Stimulated activated memory B cell treated with anti-CD40 and anti-IgM and Interleukin-4, amounts not matched to agents 10 μg/mL and 1 μg/mL and 100 μg/mL, for 72 hours (primary cell): ENCODE results near the gene RASGRF1.
"Not testable (repeated sequence)": the region's sequence is repeated elsewhere in the genome, so short reads cannot be mapped to it uniquely, and the experiment has no call there.

Experiments
- ATAC-seq: fragments of 150-1000 bp; cut with Tn5 transposase; 2 replicates; pipeline ENCODE4 v1.10.0; 2021
- H3K27ac Mint-ChIP-seq: one replicate; pipeline ENCODE4 v1.8.0; 2022; ENCODE audit warnings: mild to moderate bottlenecking, mixed read lengths
- H3K27me3 Mint-ChIP-seq: one replicate; pipeline ENCODE4 v1.8.0; 2022; ENCODE audit warnings: mixed read lengths
- H3K36me3 Mint-ChIP-seq: one replicate; pipeline ENCODE4 v1.8.0; 2022; ENCODE audit warnings: mixed read lengths
- H3K4me1 Mint-ChIP-seq: one replicate; pipeline ENCODE4 v1.8.0; 2022; ENCODE audit warnings: mixed read lengths
- H3K4me3 Mint-ChIP-seq: one replicate; pipeline ENCODE4 v1.8.0; 2022; ENCODE audit warnings: mild to moderate bottlenecking, moderate library complexity, mixed read lengths
- H3K9me3 Mint-ChIP-seq: one replicate; pipeline ENCODE4 v1.8.0; 2022; ENCODE audit warnings: mixed read lengths

RASGRF1 gene

DNA sequence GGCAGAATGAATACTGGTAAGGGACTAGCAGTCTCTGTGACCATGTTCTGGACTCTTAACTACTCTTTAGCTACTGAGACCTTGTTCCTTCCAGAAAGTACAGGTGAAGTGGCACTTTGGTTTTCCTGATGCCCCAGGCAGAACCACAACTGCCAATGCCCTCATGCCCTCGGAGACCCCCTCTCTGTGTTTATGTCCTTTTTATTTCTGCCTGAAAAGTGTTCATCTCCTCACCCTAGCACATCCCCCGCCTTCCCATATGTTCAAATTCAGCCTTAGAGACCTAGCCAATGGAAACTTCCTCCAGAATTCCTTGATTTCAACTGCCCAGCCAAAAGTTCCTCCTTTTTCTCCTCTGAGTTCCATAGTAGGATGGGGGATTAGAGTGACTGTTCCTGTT is 23.3 kb upstream of the RASGRF1 start:
- Mint-ChIP-seq H3K4me1 (peaks cover 6% of the 10 kb centered on the region), H3K36me3 (no peaks in the 10 kb centered on the region), H3K27ac (no peak overlapping the region), H3K9me3 (peaks cover 7% of the 10 kb centered on the region), H3K4me3 (no peak overlapping the region), H3K27me3 (peaks cover 57% of the 10 kb centered on the region)
- no peak for ATAC-seq

- H3K4me1 Mint-ChIP-seq: peaks cover 20% of the 10 kb centered on the region
- H3K27ac Mint-ChIP-seq, H3K4me3 Mint-ChIP-seq, H3K36me3 Mint-ChIP-seq, H3K9me3 Mint-ChIP-seq, ATAC-seq: not testable (repeated sequence)
- peaks cover 48% of the 10 kb centered on the region for H3K27me3 Mint-ChIP-seq
Observed at GRCh38 chr15:79111404-79111803, 20.8 kb upstream of the RASGRF1 start.

- H3K27ac Mint-ChIP-seq: peak overlapping the region; percentile 80
- H3K36me3 Mint-ChIP-seq: no peaks in the 10 kb centered on the region
- H3K4me1 Mint-ChIP-seq: peaks cover 29% of the 10 kb centered on the region
- H3K4me3 Mint-ChIP-seq: no peak overlapping the region
- ATAC-seq: no peak
- no peaks in the 10 kb centered on the region for H3K9me3 Mint-ChIP-seq
- H3K27me3 Mint-ChIP-seq: peaks cover 44% of the 10 kb centered on the region
Observed at GRCh38 chr15:79105141-79105540, 14.6 kb upstream of the RASGRF1 start.

DNA sequence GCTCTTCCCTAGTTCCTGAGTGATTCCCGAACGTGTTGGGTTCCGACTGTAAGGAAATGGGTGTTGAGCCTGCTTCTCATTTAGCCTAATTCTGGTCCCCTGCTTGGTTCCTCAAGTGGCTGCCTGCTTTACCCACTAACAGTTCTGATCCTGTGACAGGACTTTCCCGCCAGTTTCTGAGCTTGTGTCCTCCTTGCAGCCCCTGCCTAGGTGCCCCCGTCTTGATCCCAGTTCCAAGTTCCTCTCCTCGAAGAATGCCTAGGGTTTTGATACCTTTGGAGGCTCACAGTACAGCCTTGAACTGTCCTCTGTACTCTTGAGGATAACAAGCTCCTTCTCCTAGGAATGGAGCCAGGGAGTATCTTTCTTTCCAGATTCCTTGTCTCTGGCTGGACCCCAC is 12.0 kb upstream of the RASGRF1 start:
- H3K36me3 Mint-ChIP-seq: no peaks in the 10 kb centered on the region
- peaks cover 27% of the 10 kb centered on the region for H3K4me1 Mint-ChIP-seq
- no peaks in the 10 kb centered on the region for H3K9me3 Mint-ChIP-seq
- ATAC-seq: no peak
- H3K27ac Mint-ChIP-seq: no peak overlapping the region
- peaks cover 42% of the 10 kb centered on the region for H3K27me3 Mint-ChIP-seq
- no peak overlapping the region for H3K4me3 Mint-ChIP-seq

DNA sequence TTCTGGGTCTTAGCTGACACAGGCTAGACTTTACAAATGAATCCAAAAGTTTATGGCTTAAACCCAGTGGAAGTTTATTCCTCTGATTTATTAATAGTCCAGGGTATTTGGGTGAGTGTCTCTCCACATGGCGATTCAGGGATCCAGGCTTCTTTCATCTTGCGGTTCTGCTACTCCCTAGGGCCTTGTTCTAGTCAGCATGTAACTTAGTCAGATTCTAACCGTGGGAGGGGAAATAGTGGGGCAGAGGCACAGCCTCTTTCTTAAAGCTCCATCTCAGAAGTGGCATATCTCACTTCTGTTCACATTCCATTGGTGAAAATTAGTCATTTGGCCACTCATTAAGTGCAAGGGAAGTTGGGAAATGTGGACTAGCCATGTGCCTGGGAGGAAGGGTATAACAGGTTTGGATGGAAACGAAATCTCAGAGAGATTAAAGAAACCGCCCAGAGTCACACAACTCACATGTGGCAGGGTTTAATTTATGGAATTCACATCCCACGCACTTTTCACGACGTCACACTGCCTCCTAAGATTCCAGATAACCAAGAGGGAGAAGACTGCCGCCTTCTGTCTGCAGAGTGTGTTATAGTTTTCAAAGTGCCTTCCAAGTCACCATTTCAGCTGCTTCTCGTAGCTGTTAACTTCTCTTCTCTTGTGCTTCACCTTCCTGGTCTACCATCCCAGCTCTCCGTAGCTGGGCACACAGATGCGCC is 11.4 kb upstream of the RASGRF1 start:
- Mint-ChIP-seq H3K27me3 (peaks cover 47% of the 10 kb centered on the region), H3K4me1 (peaks cover 22% of the 10 kb centered on the region), H3K36me3 (no peaks in the 10 kb centered on the region), H3K4me3 (no peak overlapping the region), H3K9me3 (no peaks in the 10 kb centered on the region), H3K27ac (no peak overlapping the region)
- peak; percentile 46 for ATAC-seq

DNA sequence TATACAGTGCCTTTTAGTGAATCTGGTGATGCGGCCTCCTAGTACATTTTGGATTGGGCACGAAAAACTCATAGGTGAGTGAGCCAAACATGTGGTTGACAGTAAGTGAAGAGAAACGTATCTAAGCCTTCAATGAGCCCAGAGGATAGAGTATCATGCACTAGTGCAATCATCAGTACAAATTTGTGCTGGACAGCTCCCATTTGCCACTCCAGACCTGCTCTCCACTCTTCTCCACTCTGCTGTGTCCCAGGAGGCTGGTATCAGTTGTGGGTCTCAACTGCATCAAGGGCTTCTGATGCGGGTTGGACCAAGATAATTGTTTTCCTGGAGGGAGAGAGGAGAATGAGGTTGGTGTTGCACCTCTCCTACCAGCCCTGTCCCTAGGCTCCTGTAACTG is 9.1 kb upstream of the RASGRF1 start:
- ATAC-seq: no peak
- Mint-ChIP-seq H3K4me1 (peaks cover 6% of the 10 kb centered on the region), H3K36me3 (no peaks in the 10 kb centered on the region), H3K27me3 (peaks cover 64% of the 10 kb centered on the region), H3K27ac (no peak overlapping the region), H3K9me3 (no peaks in the 10 kb centered on the region), H3K4me3 (no peak overlapping the region)

- Mint-ChIP-seq H3K9me3 (peaks cover 2% of the 10 kb centered on the region), H3K27ac (no peak overlapping the region), H3K4me3 (no peak overlapping the region), H3K4me1 (peaks cover 30% of the 10 kb centered on the region), H3K27me3 (peaks cover 82% of the 10 kb centered on the region), H3K36me3 (no peaks in the 10 kb centered on the region)
- ATAC-seq: no peak
Observed at GRCh38 chr15:79094611-79095021, 4.0 kb upstream of the RASGRF1 start.

DNA sequence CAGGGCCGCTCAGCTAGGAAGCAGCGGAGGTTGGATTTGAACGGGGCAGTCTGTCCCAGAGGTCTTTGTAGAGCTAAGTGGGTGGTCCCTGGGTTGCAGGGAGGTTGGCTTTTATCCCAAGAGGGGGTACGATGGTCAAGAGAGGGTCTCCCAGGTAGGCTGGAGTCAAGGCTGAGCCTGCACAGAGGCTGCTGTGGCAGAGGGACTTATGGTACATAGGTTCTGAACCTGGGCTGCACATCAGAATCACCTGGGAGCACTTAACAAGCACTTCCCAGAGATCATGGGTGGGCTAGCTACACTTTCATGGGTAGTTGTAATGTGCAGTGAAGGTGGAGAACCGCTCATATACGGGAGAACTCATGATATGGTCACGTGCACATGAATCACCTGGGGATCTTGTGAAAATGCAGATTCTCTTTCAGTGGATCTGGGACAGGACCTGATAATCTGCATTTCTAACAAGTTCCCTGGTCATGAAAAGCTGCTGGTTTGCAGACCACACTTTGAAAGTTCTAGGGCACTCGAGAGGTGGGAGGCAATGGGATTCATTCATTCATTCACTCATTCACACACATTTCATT is 2.9 kb upstream of the RASGRF1 start:
- H3K4me1 Mint-ChIP-seq: peaks cover 31% of the 10 kb centered on the region
- no peak for ATAC-seq
- no peak overlapping the region for H3K27ac Mint-ChIP-seq
- peaks cover 2% of the 10 kb centered on the region for H3K9me3 Mint-ChIP-seq
- no peak overlapping the region for H3K4me3 Mint-ChIP-seq
- no peaks in the 10 kb centered on the region for H3K36me3 Mint-ChIP-seq
- H3K27me3 Mint-ChIP-seq: peaks cover 93% of the 10 kb centered on the region

- H3K27ac Mint-ChIP-seq: peak overlapping the region; percentile 6
- no peaks in the 10 kb centered on the region for H3K36me3 Mint-ChIP-seq
- peaks cover 31% of the 10 kb centered on the region for H3K4me1 Mint-ChIP-seq
Observed at GRCh38 chr15:79092382-79092781, 1.8 kb upstream of the RASGRF1 start.

DNA sequence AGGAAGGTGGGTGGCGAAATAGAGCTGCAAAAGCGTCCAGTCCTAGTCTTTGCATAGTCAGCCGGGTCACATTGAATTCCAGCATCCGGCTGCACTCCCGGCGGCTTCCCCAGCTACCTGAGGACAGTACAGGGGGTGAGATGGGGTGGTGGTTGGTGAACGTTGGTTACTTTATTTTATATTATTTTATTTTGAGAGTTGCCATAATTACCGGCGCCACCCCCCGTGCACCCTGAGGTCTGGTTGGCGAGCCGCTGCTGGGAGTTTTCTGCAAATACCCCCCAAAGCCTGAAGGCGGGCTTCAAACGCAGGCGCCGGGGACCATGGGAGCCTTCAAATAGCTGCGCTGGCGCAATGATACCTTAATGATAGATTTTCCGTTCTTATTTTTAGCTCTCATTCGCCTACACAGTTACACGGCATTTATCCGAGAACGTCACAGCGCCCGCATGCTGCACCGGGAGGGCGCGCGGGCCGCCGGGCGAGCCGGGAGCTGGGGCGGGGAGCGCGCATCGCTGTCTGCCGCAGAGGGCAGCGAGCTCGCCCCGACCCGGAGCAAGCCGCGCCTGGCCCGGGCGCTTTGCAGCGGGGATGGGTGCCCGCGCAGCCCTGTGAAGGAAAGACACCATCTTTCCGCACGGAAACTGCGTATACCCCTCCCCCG is 756 bp upstream of the RASGRF1 start:
- Mint-ChIP-seq H3K27ac (peak overlapping the region; percentile 79), H3K9me3 (peaks cover 2% of the 10 kb centered on the region), H3K27me3 (peaks cover 80% of the 10 kb centered on the region), H3K4me1 (peaks cover 31% of the 10 kb centered on the region), H3K4me3 (peak overlapping the region; percentile 78), H3K36me3 (no peaks in the 10 kb centered on the region)
- peak; percentile 62 for ATAC-seq

More at GRCh38 chr15:79092382-79092781, 1.8 kb upstream of the RASGRF1 start:
- H3K9me3 Mint-ChIP-seq: peaks cover 2% of the 10 kb centered on the region
- ATAC-seq: no peak
- peaks cover 91% of the 10 kb centered on the region for H3K27me3 Mint-ChIP-seq
- peak overlapping the region; percentile 38 for H3K4me3 Mint-ChIP-seq

DNA sequence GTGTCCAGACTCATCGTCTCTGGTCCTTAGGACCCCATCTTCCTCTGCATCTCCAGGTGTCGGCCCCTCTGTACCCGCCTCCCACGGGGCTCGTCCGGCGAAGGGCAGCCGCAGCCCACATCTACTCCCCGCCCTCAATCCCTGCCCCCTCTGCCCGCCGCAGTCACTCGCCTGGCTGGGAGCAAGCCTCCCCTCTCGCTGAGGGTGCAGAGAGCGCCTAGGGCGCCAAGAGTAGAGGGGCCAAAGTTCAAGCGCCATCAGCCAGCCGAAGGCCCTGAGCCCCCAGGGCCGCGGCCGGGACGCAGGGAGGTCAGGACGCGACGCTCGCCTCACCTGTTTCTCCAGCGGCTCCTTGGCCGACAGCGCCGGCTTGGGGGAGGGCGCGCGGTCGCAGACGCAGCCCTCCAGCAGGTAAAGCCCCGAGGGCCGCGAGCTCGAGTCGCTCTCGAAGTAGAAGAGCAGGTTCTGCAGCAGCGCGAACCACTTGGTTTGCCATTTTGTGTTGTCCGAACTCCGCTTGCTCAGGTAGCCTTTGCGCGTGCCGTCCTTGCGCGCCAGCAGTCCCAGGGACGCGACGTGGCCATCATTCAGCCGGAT is 592 bp downstream of the RASGRF1 start:
- no peaks in the 10 kb centered on the region for H3K36me3 Mint-ChIP-seq
- H3K27ac Mint-ChIP-seq: peak overlapping the region; percentile 79
- peak overlapping the region; percentile 78 for H3K4me3 Mint-ChIP-seq
- H3K9me3 Mint-ChIP-seq: peaks cover 2% of the 10 kb centered on the region
- H3K4me1 Mint-ChIP-seq: peaks cover 31% of the 10 kb centered on the region
- H3K27me3 Mint-ChIP-seq: peaks cover 73% of the 10 kb centered on the region
- no peak for ATAC-seq

DNA sequence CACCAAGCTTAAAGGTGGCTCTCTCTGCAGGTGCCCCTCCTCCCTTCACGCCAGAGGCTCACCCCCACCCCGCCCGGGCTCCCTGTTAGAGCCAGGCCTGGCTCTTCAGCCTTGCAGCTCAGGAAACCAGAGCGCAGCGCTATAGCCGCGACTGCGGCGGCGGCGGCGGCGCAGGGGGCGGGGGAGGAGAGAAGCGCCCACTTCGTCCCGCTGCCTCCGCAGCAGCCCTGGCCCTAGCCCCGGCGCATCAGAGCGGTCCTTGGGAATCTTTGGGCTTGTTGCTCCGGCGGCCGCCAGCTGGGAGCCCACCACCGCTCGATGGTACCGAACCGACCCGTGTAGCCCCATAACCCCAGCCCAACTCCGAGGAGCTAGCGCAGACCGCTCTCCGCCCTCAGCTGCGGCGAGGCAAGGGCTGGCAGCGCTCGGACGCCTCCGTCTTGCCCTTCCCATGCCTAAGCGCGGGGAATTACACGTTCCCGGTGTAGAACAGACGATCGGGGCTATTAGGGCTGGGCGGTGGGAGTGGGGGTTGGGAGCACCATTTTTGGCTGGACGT is 1.2 kb downstream of the RASGRF1 start:
- H3K27me3 Mint-ChIP-seq: peaks cover 73% of the 10 kb centered on the region
- no peaks in the 10 kb centered on the region for H3K36me3 Mint-ChIP-seq
- peak overlapping the region; percentile 78 for H3K4me3 Mint-ChIP-seq
- H3K9me3 Mint-ChIP-seq: peaks cover 2% of the 10 kb centered on the region
- peaks cover 31% of the 10 kb centered on the region for H3K4me1 Mint-ChIP-seq
- H3K27ac Mint-ChIP-seq: no peak overlapping the region
- ATAC-seq: no peak

GRCh38 chr15:79088426-79089205 is 2.0 kb downstream of the RASGRF1 start:
- Mint-ChIP-seq H3K9me3 (peaks cover 2% of the 10 kb centered on the region), H3K4me1 (peaks cover 31% of the 10 kb centered on the region), H3K36me3 (no peaks in the 10 kb centered on the region), H3K27ac (no peak overlapping the region), H3K27me3 (peaks cover 71% of the 10 kb centered on the region), H3K4me3 (no peak overlapping the region)
- ATAC-seq: no peak

DNA sequence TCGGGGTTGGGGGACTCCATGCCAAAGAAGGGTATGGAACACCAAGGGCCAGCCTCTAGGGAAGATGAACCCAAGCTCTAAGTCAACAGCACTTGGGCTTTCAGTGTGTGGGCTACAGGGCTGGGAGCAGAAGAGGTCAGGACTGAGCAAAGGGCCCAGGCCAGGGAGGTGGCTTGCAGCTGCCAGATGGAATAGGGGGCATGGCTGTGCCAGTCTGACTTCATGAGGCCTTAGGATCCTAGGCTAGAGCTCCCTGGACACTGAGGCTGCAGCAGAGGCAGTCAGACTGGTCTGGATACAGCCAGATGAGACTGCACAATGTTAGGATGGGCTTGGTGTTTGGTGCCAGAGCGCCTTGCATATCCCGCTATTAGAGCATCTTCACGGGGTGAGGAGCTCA is 3.8 kb downstream of the RASGRF1 start:
- no peak overlapping the region for H3K27ac Mint-ChIP-seq
- H3K27me3 Mint-ChIP-seq: peaks cover 53% of the 10 kb centered on the region
- H3K4me3 Mint-ChIP-seq: no peak overlapping the region

More for the DNA sequence above, 3.8 kb downstream of the RASGRF1 start:
- no peak for ATAC-seq
- Mint-ChIP-seq H3K9me3 (no peaks in the 10 kb centered on the region), H3K36me3 (no peaks in the 10 kb centered on the region), H3K4me1 (peaks cover 21% of the 10 kb centered on the region)
